Astrocyte (in vitro differentiated cells and primary cell): ENCODE results near the gene KCTD12.

Experiments
- CTCF ChIP-seq: IDR thresholded peaks from 2 replicates; pipeline ENCODE4 v1.5.1; 2011; ENCODE audit warnings: low read depth, mild to moderate bottlenecking, inconsistent platforms, low read length, moderate library complexity; ENCODE audit not compliant: insufficient read depth
- EZH2 ChIP-seq: IDR thresholded peaks from 2 replicates; pipeline ENCODE4 v1.6.1; 2012; ENCODE audit warnings: mild to moderate bottlenecking, low read length, inconsistent platforms; ENCODE audit not compliant: insufficient read depth

- TF ChIP-seq CTCF (no peak), EZH2 (no peak)
Observed at GRCh38 chr13:76879203-76879882, 6.9 kb downstream of the KCTD12 start.
